ENCODE data around the gene GLS. TPM values are rescaled to one million over a fixed set of nuclear protein-coding genes. Genes with fewer than 3 reads are reported as not detected.

Gene GLS
- total RNA-seq, 1 donor from 2014 or later, result 163 TPM

- Histone ChIP-seq H3K27ac (ENCODE audit: low read depth, low read length) (no peak overlapping the region), H3K27me3 (ENCODE audit: control insufficient read depth in 3 of 3, insufficient read depth in 3 of 3, low read length in 3 of 3) (no peaks in the 10 kb centered on the region), H3K36me3 (ENCODE audit: control insufficient read depth in 3 of 3, insufficient read depth in 3 of 3, low read length in 3 of 3) (peaks cover 14 to 28% (median 19%) of the 10 kb centered on the region in 3 donors), H3K9ac (ENCODE audit: low read depth in 1 of 3, low read length in 3 of 3) (no peak overlapping the region), H3K9me3 (ENCODE audit: control insufficient read depth in 3 of 3, low read length in 3 of 3) (no peaks in the 10 kb centered on the region), H3K4me1 (ENCODE audit: control insufficient read depth in 3 of 3, insufficient read depth in 3 of 3, low read length in 3 of 3) (no peaks in the 10 kb centered on the region), H3K4me3 (ENCODE audit: low read length in 3 of 3) (no peak overlapping the region)
Observed at GRCh38 chr2:190961918-190962487, 81.4 kb downstream of the GLS start.

GRCh38 chr2:190963088-190963487 lies 82.5 kb downstream of the GLS start:
- H3K27me3 ChIP-seq (ENCODE audit: control insufficient read depth in 3 of 3, insufficient read depth in 3 of 3, low read length in 3 of 3), result no peaks in the 10 kb centered on the region
- H3K36me3 ChIP-seq (ENCODE audit: control insufficient read depth in 3 of 3, insufficient read depth in 3 of 3, low read length in 3 of 3), result peaks cover 14 to 30% (median 25%) of the 10 kb centered on the region in 3 donors
- no peaks in the 10 kb centered on the region for H3K9me3 ChIP-seq (ENCODE audit: control insufficient read depth in 3 of 3, low read length in 3 of 3)
- H3K4me3 ChIP-seq (ENCODE audit: low read length in 3 of 3), result no peak overlapping the region
- no peaks in the 10 kb centered on the region for H3K4me1 ChIP-seq (ENCODE audit: control insufficient read depth in 3 of 3, insufficient read depth in 3 of 3, low read length in 3 of 3)
- H3K9ac ChIP-seq (ENCODE audit: low read depth in 1 of 3, low read length in 3 of 3), result no peak overlapping the region
- no peak overlapping the region for H3K27ac ChIP-seq (ENCODE audit: low read depth, low read length)

- H3K9me3 ChIP-seq (ENCODE audit: control insufficient read depth in 3 of 3, low read length in 3 of 3), result no peaks in the 10 kb centered on the region
- H3K27me3 ChIP-seq (ENCODE audit: control insufficient read depth in 3 of 3, insufficient read depth in 3 of 3, low read length in 3 of 3), result no peaks in the 10 kb centered on the region
- no peak overlapping the region for H3K9ac ChIP-seq (ENCODE audit: low read depth in 1 of 3, low read length in 3 of 3)
- H3K4me3 ChIP-seq (ENCODE audit: low read length in 3 of 3), result no peak overlapping the region
- H3K36me3 ChIP-seq (ENCODE audit: control insufficient read depth in 3 of 3, insufficient read depth in 3 of 3, low read length in 3 of 3), result peaks cover 15 to 35% (median 30%) of the 10 kb centered on the region in 3 donors
- H3K27ac ChIP-seq (ENCODE audit: low read depth, low read length), result no peak overlapping the region
- no peaks in the 10 kb centered on the region for H3K4me1 ChIP-seq (ENCODE audit: control insufficient read depth in 3 of 3, insufficient read depth in 3 of 3, low read length in 3 of 3)
Observed at GRCh38 chr2:190964170-190964795, 83.7 kb downstream of the GLS start.

- Histone ChIP-seq H3K4me1 (ENCODE audit: control insufficient read depth in 3 of 3, insufficient read depth in 3 of 3, low read length in 3 of 3) (no peaks in the 10 kb centered on the region), H3K9me3 (ENCODE audit: control insufficient read depth in 3 of 3, low read length in 3 of 3) (no peaks in the 10 kb centered on the region), H3K27me3 (ENCODE audit: control insufficient read depth in 3 of 3, insufficient read depth in 3 of 3, low read length in 3 of 3) (no peaks in the 10 kb centered on the region), H3K36me3 (ENCODE audit: control insufficient read depth in 3 of 3, insufficient read depth in 3 of 3, low read length in 3 of 3) (peaks cover 25 to 47% (median 44%) of the 10 kb centered on the region in 3 donors), H3K27ac (ENCODE audit: low read depth, low read length) (no peak overlapping the region), H3K4me3 (ENCODE audit: low read length in 3 of 3) (no peak overlapping the region), H3K9ac (ENCODE audit: low read depth in 1 of 3, low read length in 3 of 3) (no peak overlapping the region)
Observed at GRCh38 chr2:190965580-190966222, 85.1 kb downstream of the GLS start.

- Histone ChIP-seq H3K4me1 (ENCODE audit: control insufficient read depth in 3 of 3, insufficient read depth in 3 of 3, low read length in 3 of 3) (peaks cover 0 to 4% (median 2%) of the 10 kb centered on the region in 3 donors), H3K9ac (ENCODE audit: low read depth in 1 of 3, low read length in 3 of 3) (no peak overlapping the region), H3K27me3 (ENCODE audit: control insufficient read depth in 3 of 3, insufficient read depth in 3 of 3, low read length in 3 of 3) (no peaks in the 10 kb centered on the region), H3K36me3 (ENCODE audit: control insufficient read depth in 3 of 3, insufficient read depth in 3 of 3, low read length in 3 of 3) (peaks cover 45 to 68% (median 57%) of the 10 kb centered on the region in 3 donors), H3K4me3 (ENCODE audit: low read length in 3 of 3) (no peak overlapping the region), H3K27ac (ENCODE audit: low read depth, low read length) (no peak overlapping the region), H3K9me3 (ENCODE audit: control insufficient read depth in 3 of 3, low read length in 3 of 3) (no peaks in the 10 kb centered on the region)
Observed at GRCh38 chr2:190968522-190968921, 87.9 kb downstream of the GLS start.

GRCh38 chr2:190970160-190970559 lies 89.5 kb downstream of the GLS start:
- H3K9ac ChIP-seq (ENCODE audit: low read depth in 1 of 3, low read length in 3 of 3), result no peak overlapping the region
- peaks cover 55 to 78% (median 60%) of the 10 kb centered on the region in 3 donors for H3K36me3 ChIP-seq (ENCODE audit: control insufficient read depth in 3 of 3, insufficient read depth in 3 of 3, low read length in 3 of 3)
- no peaks in the 10 kb centered on the region for H3K9me3 ChIP-seq (ENCODE audit: control insufficient read depth in 3 of 3, low read length in 3 of 3)
- no peak overlapping the region for H3K4me3 ChIP-seq (ENCODE audit: low read length in 3 of 3)
- H3K4me1 ChIP-seq (ENCODE audit: control insufficient read depth in 3 of 3, insufficient read depth in 3 of 3, low read length in 3 of 3), result peaks cover 0 to 4% (median 2%) of the 10 kb centered on the region in 3 donors
- H3K27ac ChIP-seq (ENCODE audit: low read depth, low read length), result no peak overlapping the region
- no peaks in the 10 kb centered on the region for H3K27me3 ChIP-seq (ENCODE audit: control insufficient read depth in 3 of 3, insufficient read depth in 3 of 3, low read length in 3 of 3)

- peaks cover 0 to 4% (median 2%) of the 10 kb centered on the region in 3 donors for H3K4me1 ChIP-seq (ENCODE audit: control insufficient read depth in 3 of 3, insufficient read depth in 3 of 3, low read length in 3 of 3)
- peaks cover 58 to 80% (median 61%) of the 10 kb centered on the region in 3 donors for H3K36me3 ChIP-seq (ENCODE audit: control insufficient read depth in 3 of 3, insufficient read depth in 3 of 3, low read length in 3 of 3)
- H3K4me3 ChIP-seq (ENCODE audit: low read length in 3 of 3), result no peak overlapping the region
- H3K9me3 ChIP-seq (ENCODE audit: control insufficient read depth in 3 of 3, low read length in 3 of 3), result no peaks in the 10 kb centered on the region
- H3K27ac ChIP-seq (ENCODE audit: low read depth, low read length), result peak overlapping the region; percentile 3
- H3K9ac ChIP-seq (ENCODE audit: low read depth in 1 of 3, low read length in 3 of 3), result no peak overlapping the region
- H3K27me3 ChIP-seq (ENCODE audit: control insufficient read depth in 3 of 3, insufficient read depth in 3 of 3, low read length in 3 of 3), result no peaks in the 10 kb centered on the region
Observed at GRCh38 chr2:190970873-190971506, 90.4 kb downstream of the GLS start.

- no peak overlapping the region for H3K27ac ChIP-seq (ENCODE audit: low read depth, low read length)
- H3K4me1 ChIP-seq (ENCODE audit: control insufficient read depth in 3 of 3, insufficient read depth in 3 of 3, low read length in 3 of 3), result peaks cover 0 to 4% (median 2%) of the 10 kb centered on the region in 3 donors
- H3K9me3 ChIP-seq (ENCODE audit: control insufficient read depth in 3 of 3, low read length in 3 of 3), result no peaks in the 10 kb centered on the region
- no peak overlapping the region for H3K9ac ChIP-seq (ENCODE audit: low read depth in 1 of 3, low read length in 3 of 3)
- H3K27me3 ChIP-seq (ENCODE audit: control insufficient read depth in 3 of 3, insufficient read depth in 3 of 3, low read length in 3 of 3), result no peaks in the 10 kb centered on the region
- no peak overlapping the region for H3K4me3 ChIP-seq (ENCODE audit: low read length in 3 of 3)
- peaks cover 57 to 89% (median 67%) of the 10 kb centered on the region in 3 donors for H3K36me3 ChIP-seq (ENCODE audit: control insufficient read depth in 3 of 3, insufficient read depth in 3 of 3, low read length in 3 of 3)
Observed at GRCh38 chr2:190972213-190972612, 91.6 kb downstream of the GLS start.

GRCh38 chr2:190972846-190973245 lies 92.2 kb downstream of the GLS start:
- Histone ChIP-seq H3K36me3 (ENCODE audit: control insufficient read depth in 3 of 3, insufficient read depth in 3 of 3, low read length in 3 of 3) (peaks cover 60 to 90% (median 70%) of the 10 kb centered on the region in 3 donors), H3K4me1 (ENCODE audit: control insufficient read depth in 3 of 3, insufficient read depth in 3 of 3, low read length in 3 of 3) (peaks cover 0 to 4% (median 2%) of the 10 kb centered on the region in 3 donors), H3K4me3 (ENCODE audit: low read length in 3 of 3) (no peak overlapping the region), H3K27me3 (ENCODE audit: control insufficient read depth in 3 of 3, insufficient read depth in 3 of 3, low read length in 3 of 3) (no peaks in the 10 kb centered on the region), H3K27ac (ENCODE audit: low read depth, low read length) (no peak overlapping the region), H3K9me3 (ENCODE audit: control insufficient read depth in 3 of 3, low read length in 3 of 3) (no peaks in the 10 kb centered on the region), H3K9ac (ENCODE audit: low read depth in 1 of 3, low read length in 3 of 3) (no peak overlapping the region)

- Histone ChIP-seq H3K36me3 (ENCODE audit: control insufficient read depth in 3 of 3, insufficient read depth in 3 of 3, low read length in 3 of 3) (peaks cover 61 to 90% (median 72%) of the 10 kb centered on the region in 3 donors), H3K4me1 (ENCODE audit: control insufficient read depth in 3 of 3, insufficient read depth in 3 of 3, low read length in 3 of 3) (peaks cover 0 to 5% (median 2%) of the 10 kb centered on the region in 3 donors), H3K9ac (ENCODE audit: low read depth in 1 of 3, low read length in 3 of 3) (no peak overlapping the region), H3K9me3 (ENCODE audit: control insufficient read depth in 3 of 3, low read length in 3 of 3) (no peaks in the 10 kb centered on the region), H3K4me3 (ENCODE audit: low read length in 3 of 3) (no peak overlapping the region), H3K27me3 (ENCODE audit: control insufficient read depth in 3 of 3, insufficient read depth in 3 of 3, low read length in 3 of 3) (no peaks in the 10 kb centered on the region), H3K27ac (ENCODE audit: low read depth, low read length) (no peak overlapping the region)
Observed at GRCh38 chr2:190973262-190973661, 92.6 kb downstream of the GLS start.

All from skeletal muscle tissue (tissue), 4 donors.